Motor neuron (in vitro differentiated cells): ENCODE measurements around the gene NBPF10. TPM values are rescaled to one million over a fixed set of nuclear protein-coding genes. Genes with fewer than 3 reads are reported as not detected.
"Not testable (repeated sequence)": the region's sequence is repeated elsewhere in the genome, so short reads cannot be mapped to it uniquely, and the experiment has no call there.

Source experiments
- ATAC-seq, 8 experiments: fragments of 200-7000 bp; cut with Tn5 transposase; replicated peaks in 6 of 8; 2 replicates each; pipeline ENCODE4 v1.8.0; 2021; ENCODE audit warnings: mild to moderate bottlenecking in 8 of 8, moderate library complexity in 8 of 8
- H3K27ac ChIP-seq, 2 donors: fragments of 250-450 bp; sonication (Bioruptor Pico); 2 replicates each; pipeline ENCODE4 v1.9.0; 2021; ENCODE audit warnings: antibody characterized with exemption in 2 of 2, mild to moderate bottlenecking in 2 of 2, moderate library complexity in 1 of 2
- H3K4me1 ChIP-seq, 2 donors: fragments of 250-450 bp; sonication (Bioruptor Pico); replicated peaks in 1 of 2; 2 replicates each; pipeline ENCODE4 v1.6.1; 2021; ENCODE audit warnings: antibody characterized with exemption in 2 of 2, mild to moderate bottlenecking in 2 of 2, moderate library complexity in 1 of 2
- H3K4me3 ChIP-seq, 5 donors: fragments of 250-450 bp; sonication (Bioruptor Pico); 2 replicates each; pipeline ENCODE4 v1.9.0; 2021; ENCODE audit warnings: antibody characterized with exemption in 5 of 5, mild to moderate bottlenecking in 5 of 5, moderate library complexity in 4 of 5
- WGBS, 10 experiments: fragments of 450-650 bp; shearing (Covaris generic); methylation state at CpG; one replicate each; pipeline ENCODE4 v1.0.0; 2022; 5-methylcytosine and 5-hydroxymethylcytosine counted together
- in situ Hi-C, 9 experiments: fragments of 400-800 bp; cut with MboI; loops; one replicate each; pipeline ENCODE4 v1.15.0; 2021; ENCODE audit warnings: low sequenced_read_pairs in 9 of 9, low pct_unique_long_range_greater_than_20kb in 2 of 9; ENCODE audit not compliant: unreplicated experiment in 9 of 9
- total RNA-seq, 8 experiments: library from RNA; unstranded; fragments of 300-600 nt; gene quantifications; 2 replicates each; pipeline versions ENCODE4 v1.2.3 to v1.2.4, GENCODE V29; 2022

NBPF10 gene
- total RNA-seq: 1 to 10 TPM in 4 of 8 experiments, under 1 TPM in 4; 0.43 to 2.2 (median 0.97) TPM

GRCh38 chr1:146144465-146144864 lies at the start of gene NBPF10:
Gene NBPF10 (minus strand): TSS chr1:146144804. CDS start chr1:146144769, 35 bp downstream.
- H3K4me3 ChIP-seq, ATAC-seq, H3K27ac ChIP-seq, H3K4me1 ChIP-seq, in situ Hi-C loops: not testable (repeated sequence)
- no CpG with 5 or more reads among the region's 7 CpGs for WGBS, 10 experiments

GRCh38 chr1:146174531-146174930 lies 29.9 kb upstream of the NBPF10 start:
- no CpG with 5 or more reads among the region's 5 CpGs for WGBS, 10 experiments
- H3K27ac ChIP-seq: not testable (repeated sequence)

GRCh38 chr1:146167740-146168139 lies 23.1 kb upstream of the NBPF10 start:
- H3K4me1 ChIP-seq, H3K4me3 ChIP-seq, in situ Hi-C loops, H3K27ac ChIP-seq: not testable (repeated sequence)
- WGBS, 10 experiments: no CpG with 5 or more reads among the region's 1 CpG
- peak in 3 of 8 experiments; percentile 46 to 63 (median 53) for ATAC-seq

More at GRCh38 chr1:146174531-146174930, 29.9 kb upstream of the NBPF10 start:
- H3K4me3 ChIP-seq, H3K4me1 ChIP-seq, ATAC-seq, in situ Hi-C loops: not testable (repeated sequence)

- ATAC-seq: peak in 4 of 8 experiments; percentile 34 to 99 (median 93)
- in situ Hi-C loops, H3K27ac ChIP-seq, H3K4me3 ChIP-seq, H3K4me1 ChIP-seq: not testable (repeated sequence)
- no CpG with 5 or more reads among the region's 1 CpG for WGBS, 10 experiments
Measured at GRCh38 chr1:146167273-146167672, 22.7 kb upstream of the NBPF10 start.

Other genes with a start within 250 kb of the NBPF10 start
- gene ITGA10, start 234.8 kb downstream of the NBPF10 start, total RNA-seq: 1 to 10 TPM in 3 of 8 experiments, under 1 TPM in 5; 0.27 to 5.7 (median 0.84) TPM
- 10 to 100 TPM; 16.6 to 31.0 (median 23.8) TPM for gene PEX11B, start 226.1 kb downstream of the NBPF10 start, total RNA-seq
- gene RBM8A, start 217.3 kb downstream of the NBPF10 start, total RNA-seq: 100 to 1,000 TPM in 7 of 8 experiments, 10 to 100 TPM in 1; 95.3 to 325 (median 176) TPM
- 10 to 100 TPM; 15.9 to 34.4 (median 23.2) TPM for gene LIX1L, start 186.8 kb downstream of the NBPF10 start, total RNA-seq
- gene ANKRD34A, start 180.2 kb downstream of the NBPF10 start, total RNA-seq: 1 to 10 TPM; 1.1 to 3.8 (median 1.8) TPM
- 10 to 100 TPM; 12.5 to 55.4 (median 38.4) TPM for gene POLR3GL, start 180.1 kb downstream of the NBPF10 start, total RNA-seq
- 1,000 to 10,000 TPM in 2 of 8 experiments, 100 to 1,000 TPM in 5, 10 to 100 TPM in 1; 43.6 to 1,017 (median 442) TPM for gene TXNIP, start 148.2 kb downstream of the NBPF10 start, total RNA-seq
- under 1 TPM in 5 of 8 experiments, not detected in 3; 0.11 to 0.40 (median 0.32) TPM for gene HJV, start 123.1 kb downstream of the NBPF10 start, total RNA-seq
- gene NOTCH2NLA, start 84.2 kb upstream of the NBPF10 start, total RNA-seq: 10 to 100 TPM in 4 of 8 experiments, 1 to 10 TPM in 4; 5.6 to 50.4 (median 15.4) TPM